Loucy (cell line): ENCODE results near the gene KLF16.
"Not testable (repeated sequence)": the region's sequence is repeated elsewhere in the genome, so short reads cannot be mapped to it uniquely, and the experiment has no call there.

Experiments used
- H2AFZ ChIP-seq: fragments of 200-600 bp; sonication (generic); 2 replicates; pipeline ENCODE4 v1.6.0; 2016; ENCODE audit warnings: antibody characterized with exemption, mild to moderate bottlenecking, low read length, moderate library complexity
- H3F3A ChIP-seq: fragments of 200-600 bp; 2 replicates; pipeline ENCODE4 v1.6.0; 2016; ENCODE audit warnings: antibody characterized with exemption, low read depth, mild to moderate bottlenecking
- H3K27me3 ChIP-seq: fragments of 200-600 bp; sonication (generic); 2 replicates; pipeline ENCODE4 v1.6.1; 2014; ENCODE audit warnings: low read length, mild to moderate bottlenecking; ENCODE audit not compliant: insufficient read depth, poor library complexity, severe bottlenecking
- H3K36me3 ChIP-seq: fragments of 200-600 bp; sonication (generic); 2 replicates; pipeline ENCODE4 v1.6.1; 2016; ENCODE audit warnings: low read length; ENCODE audit not compliant: insufficient read depth
- H3K4me1 ChIP-seq: fragments of 200-600 bp; sonication (generic); 2 replicates; pipeline ENCODE4 v1.5.1; 2014; ENCODE audit warnings: low read length, mild to moderate bottlenecking; ENCODE audit not compliant: insufficient read depth, poor library complexity, severe bottlenecking
- H3K4me2 ChIP-seq: fragments of 200-600 bp; sonication (generic); 2 replicates; pipeline ENCODE4 v1.6.0; 2014; ENCODE audit warnings: antibody characterized with exemption, low read length, low read depth, mild to moderate bottlenecking; ENCODE audit not compliant: poor library complexity, severe bottlenecking
- H3K4me3 ChIP-seq: fragments of 200-600 bp; sonication (generic); 2 replicates; pipeline ENCODE4 v1.5.1; 2014; ENCODE audit warnings: low read length, mild to moderate bottlenecking, mixed read lengths; ENCODE audit not compliant: poor library complexity, severe bottlenecking
- H3K79me2 ChIP-seq: fragments of 200-600 bp; sonication (generic); 2 replicates; pipeline ENCODE4 v1.6.1; 2014; ENCODE audit warnings: low read length; ENCODE audit not compliant: insufficient read depth
- H3K9ac ChIP-seq: fragments of 200-600 bp; sonication (generic); 2 replicates; pipeline ENCODE4 v1.6.0; 2014; ENCODE audit warnings: mild to moderate bottlenecking, low read depth, low read length, moderate library complexity; ENCODE audit not compliant: poor library complexity, severe bottlenecking
- H3K9me2 ChIP-seq: fragments of 200-600 bp; sonication (generic); replicated peaks from 2 replicates; pipeline ENCODE4 v1.6.1; 2016; ENCODE audit warnings: low read depth, low read length, mixed read lengths
- H3K9me3 ChIP-seq: fragments of 200-600 bp; sonication (generic); 2 replicates; pipeline ENCODE4 v1.6.1; 2014; ENCODE audit warnings: mild to moderate bottlenecking, antibody characterized with exemption, low read length, low read depth; ENCODE audit not compliant: insufficient read depth
- H4K20me1 ChIP-seq: fragments of 200-600 bp; sonication (generic); 2 replicates; pipeline ENCODE4 v1.6.0; 2014; ENCODE audit warnings: antibody characterized with exemption, low read length, mild to moderate bottlenecking; ENCODE audit not compliant: insufficient read depth, poor library complexity, severe bottlenecking
- EZH2phosphoT487 ChIP-seq: fragments of 200-600 bp; IDR thresholded peaks from 2 replicates; pipeline ENCODE4 v1.6.1; 2018; ENCODE audit warnings: antibody characterized with exemption, mild to moderate bottlenecking, moderate library complexity, borderline replicate concordance
- TF ChIP-seq, protein P1 (sequence below): fragments of 200-600 bp; sonication (generic); conservative IDR thresholded peaks from 2 replicates; pipeline ENCODE4 v1.5.1; 2014; ENCODE audit warnings: mild to moderate bottlenecking, antibody characterized with exemption, low read length

Gene KLF16

DNA sequence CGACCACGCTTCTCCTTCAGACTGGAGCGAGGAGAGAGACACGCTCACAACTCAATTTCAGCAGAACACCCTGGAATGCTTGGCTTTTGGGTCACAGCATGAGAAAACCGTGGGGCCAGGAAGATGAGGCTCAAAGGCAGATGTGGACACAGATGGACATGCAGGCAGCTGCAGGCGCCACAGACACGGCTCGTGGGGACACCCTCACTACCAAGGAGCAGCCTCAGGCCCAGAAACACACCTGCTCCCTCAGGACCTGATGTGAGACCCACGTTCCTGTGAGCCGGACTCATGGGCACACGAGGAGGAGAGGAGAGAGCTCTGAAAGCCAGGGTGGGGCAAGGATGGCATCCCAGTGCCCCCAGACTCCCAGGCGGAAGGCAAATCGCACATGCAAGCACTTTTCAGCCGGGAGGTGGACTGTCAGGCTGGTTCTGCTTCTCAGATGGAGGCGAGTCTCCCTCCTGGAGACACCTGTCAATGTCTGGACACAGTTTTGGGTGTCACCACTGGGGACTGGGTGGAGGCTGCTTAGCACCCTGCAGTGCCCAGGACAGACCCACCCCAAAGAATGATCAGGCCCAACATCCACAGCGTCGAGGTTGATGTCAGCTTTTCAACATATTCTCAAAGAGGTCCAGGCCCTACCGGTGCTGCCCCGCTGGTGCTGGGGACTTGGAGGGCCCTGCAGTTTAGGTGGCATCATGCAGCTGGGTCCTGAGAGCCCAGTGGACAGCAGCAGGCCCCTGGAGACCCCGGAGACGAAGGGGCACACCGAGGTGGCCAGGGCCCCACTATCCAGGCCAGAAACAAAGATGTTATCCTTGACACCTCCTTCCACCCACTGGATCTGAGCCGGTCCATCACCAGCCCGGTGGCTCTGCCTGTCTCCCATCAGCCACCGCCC is 19.7 kb upstream of the KLF16 start:
- Histone ChIP-seq H3K36me3 (no peaks in the 10 kb centered on the region), H2AFZ (no peak overlapping the region), H3K79me2 (peaks cover 48% of the 10 kb centered on the region), H3K9ac (peak overlapping the region; percentile 85), H3K4me3 (peak overlapping the region; percentile 97), H3K27me3 (no peaks in the 10 kb centered on the region), H4K20me1 (peaks cover 38% of the 10 kb centered on the region), H3K9me3 (no peaks in the 10 kb centered on the region), H3K4me1 (peaks cover 32% of the 10 kb centered on the region), H3F3A (no peaks in the 10 kb centered on the region), H3K9me2 (no peaks in the 10 kb centered on the region), H3K4me2 (peak overlapping the region; percentile 84)
- no peak for TF ChIP-seq EZH2phosphoT487
- TF ChIP-seq, protein P1, sequence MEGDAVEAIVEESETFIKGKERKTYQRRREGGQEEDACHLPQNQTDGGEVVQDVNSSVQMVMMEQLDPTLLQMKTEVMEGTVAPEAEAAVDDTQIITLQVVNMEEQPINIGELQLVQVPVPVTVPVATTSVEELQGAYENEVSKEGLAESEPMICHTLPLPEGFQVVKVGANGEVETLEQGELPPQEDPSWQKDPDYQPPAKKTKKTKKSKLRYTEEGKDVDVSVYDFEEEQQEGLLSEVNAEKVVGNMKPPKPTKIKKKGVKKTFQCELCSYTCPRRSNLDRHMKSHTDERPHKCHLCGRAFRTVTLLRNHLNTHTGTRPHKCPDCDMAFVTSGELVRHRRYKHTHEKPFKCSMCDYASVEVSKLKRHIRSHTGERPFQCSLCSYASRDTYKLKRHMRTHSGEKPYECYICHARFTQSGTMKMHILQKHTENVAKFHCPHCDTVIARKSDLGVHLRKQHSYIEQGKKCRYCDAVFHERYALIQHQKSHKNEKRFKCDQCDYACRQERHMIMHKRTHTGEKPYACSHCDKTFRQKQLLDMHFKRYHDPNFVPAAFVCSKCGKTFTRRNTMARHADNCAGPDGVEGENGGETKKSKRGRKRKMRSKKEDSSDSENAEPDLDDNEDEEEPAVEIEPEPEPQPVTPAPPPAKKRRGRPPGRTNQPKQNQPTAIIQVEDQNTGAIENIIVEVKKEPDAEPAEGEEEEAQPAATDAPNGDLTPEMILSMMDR, result no peak

DNA sequence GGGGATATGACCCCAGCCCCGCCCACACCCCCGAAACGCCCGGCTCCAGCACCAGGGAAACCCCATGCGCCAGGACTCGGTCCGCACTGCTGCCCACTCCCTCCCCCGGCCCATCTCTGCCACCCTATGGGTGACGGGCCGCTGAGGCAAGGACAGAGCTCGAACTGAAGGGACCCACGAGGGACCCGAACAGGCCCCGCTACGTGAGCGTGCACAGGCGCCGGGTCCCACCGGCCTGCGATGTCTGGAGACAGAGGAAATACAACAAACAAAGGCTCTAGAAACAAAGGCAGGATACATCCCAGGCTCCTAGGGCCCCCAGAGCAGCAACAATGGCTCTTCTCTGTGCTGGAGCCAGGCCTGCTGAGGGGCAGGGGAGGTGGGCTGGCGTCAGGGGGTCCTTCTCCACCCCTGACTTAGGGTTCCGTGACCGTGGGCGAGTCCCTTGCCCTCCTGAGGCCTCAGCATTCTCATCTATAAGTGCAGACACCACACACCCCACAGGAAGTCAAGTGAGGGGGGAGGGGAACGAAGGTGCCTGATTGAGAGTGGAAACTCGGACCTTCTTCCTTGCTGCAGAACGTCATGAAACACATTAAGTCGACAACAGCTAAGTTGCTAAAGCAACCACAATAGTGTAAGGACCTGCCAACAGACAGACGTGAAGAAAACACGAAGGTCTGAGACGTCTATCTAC is 18.9 kb upstream of the KLF16 start:
- H3K27me3 ChIP-seq, result no peaks in the 10 kb centered on the region
- peak overlapping the region; percentile 85 for H3K9ac ChIP-seq
- no peaks in the 10 kb centered on the region for H3K9me2 ChIP-seq
- peaks cover 32% of the 10 kb centered on the region for H3K4me1 ChIP-seq
- H3K79me2 ChIP-seq, result peaks cover 48% of the 10 kb centered on the region
- no peaks in the 10 kb centered on the region for H3K36me3 ChIP-seq
- no peak overlapping the region for H2AFZ ChIP-seq
- no peaks in the 10 kb centered on the region for H3K9me3 ChIP-seq
- H3F3A ChIP-seq, result no peaks in the 10 kb centered on the region
- peak overlapping the region; percentile 84 for H3K4me2 ChIP-seq
- TF ChIP-seq, protein P1, result no peak
- no peak for TF ChIP-seq EZH2phosphoT487
- H3K4me3 ChIP-seq, result peak overlapping the region; percentile 97
- peaks cover 38% of the 10 kb centered on the region for H4K20me1 ChIP-seq

DNA sequence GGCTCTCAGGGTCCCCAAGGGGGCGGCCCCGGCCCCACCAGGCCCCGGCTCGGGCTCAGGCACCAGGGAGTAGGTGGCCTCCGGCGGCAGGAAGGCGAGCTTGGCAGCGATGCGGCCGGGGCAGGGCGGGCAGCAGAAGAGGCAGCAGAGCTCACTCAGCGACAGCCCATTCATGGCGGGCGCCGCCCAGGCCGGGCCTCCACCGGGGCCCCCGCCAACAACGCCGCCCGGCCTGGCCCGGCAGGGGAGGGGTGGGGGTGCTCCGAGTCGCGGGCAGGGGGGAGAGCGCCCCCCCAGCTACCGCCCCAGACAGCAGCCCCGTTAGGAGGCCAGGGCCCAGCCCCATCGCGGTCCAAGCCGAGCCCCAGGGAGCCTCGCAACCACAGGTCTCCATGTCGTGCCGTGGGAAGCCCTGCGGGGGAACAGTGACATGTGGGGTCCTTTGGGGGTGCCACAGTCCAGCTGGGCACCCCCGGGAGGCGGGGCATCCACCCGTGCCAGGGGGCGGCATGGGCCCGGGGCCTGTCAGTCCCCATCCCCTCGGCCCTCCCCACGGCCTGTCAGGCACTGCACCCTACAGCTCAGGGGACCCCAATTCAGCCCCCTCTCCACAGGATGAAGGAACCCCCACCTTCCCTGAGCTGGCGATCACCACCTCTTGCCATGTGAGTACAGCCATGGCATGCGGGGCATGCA is 18.2 kb upstream of the KLF16 start:
- H3K4me3 ChIP-seq, result peak overlapping the region; percentile 97
- not testable (repeated sequence) for H3K36me3 ChIP-seq, H3K27me3 ChIP-seq, H3K9me2 ChIP-seq, H2AFZ ChIP-seq, H3F3A ChIP-seq, H3K9me3 ChIP-seq
- peaks cover 48% of the 10 kb centered on the region for H3K79me2 ChIP-seq
- H3K4me1 ChIP-seq, result peaks cover 34% of the 10 kb centered on the region
- H3K9ac ChIP-seq, result peak overlapping the region; percentile 85
- H3K4me2 ChIP-seq, result peak overlapping the region; percentile 84
- H4K20me1 ChIP-seq, result peaks cover 38% of the 10 kb centered on the region
